Mucosa of rectum (tissue), 2 donors: ENCODE data around the gene ABI2.

Experiments
- H3K27ac ChIP-seq, 2 donors: one replicate each; pipeline ENCODE4 v1.7.0; 2013; ENCODE audit warnings: inconsistent platforms in 2 of 2, low read depth in 2 of 2, low read length in 2 of 2
- H3K27me3 ChIP-seq, 2 donors: one replicate each; pipeline ENCODE4 v1.7.0; 2013; ENCODE audit warnings: low read length in 2 of 2; ENCODE audit not compliant: control insufficient read depth in 2 of 2, insufficient read depth in 2 of 2
- H3K36me3 ChIP-seq, 2 donors: one replicate each; pipeline ENCODE4 v1.7.0; 2013; ENCODE audit warnings: low read length in 2 of 2; ENCODE audit not compliant: control insufficient read depth in 2 of 2, insufficient read depth in 2 of 2
- H3K4me1 ChIP-seq, 2 donors: one replicate each; pipeline ENCODE4 v1.7.0; 2013; ENCODE audit warnings: low read length in 2 of 2, mild to moderate bottlenecking in 1 of 2; ENCODE audit not compliant: control insufficient read depth in 2 of 2, insufficient read depth in 2 of 2
- H3K4me3 ChIP-seq, 2 donors: one replicate each; pipeline ENCODE4 v1.7.0; 2013; ENCODE audit warnings: low read length in 2 of 2
- H3K9ac ChIP-seq, 2 donors: one replicate each; pipeline ENCODE4 v1.7.0; 2013; ENCODE audit warnings: low read length in 2 of 2, low read depth in 1 of 2, mild to moderate bottlenecking in 1 of 2
- H3K9me3 ChIP-seq, 2 donors: one replicate each; pipeline ENCODE4 v1.7.0; 2013; ENCODE audit warnings: low read length in 2 of 2; ENCODE audit not compliant: control insufficient read depth in 2 of 2
- donor health status: healthy.
- donor health status: Normal muscosa, but diverticular disease.

ABI2 gene

GRCh38 chr2:203442463-203442862 is 114.3 kb downstream of the ABI2 start:
- H3K36me3 ChIP-seq = peaks cover 41 to 45% of the 10 kb centered on the region in 2 donors
- no peaks in the 10 kb centered on the region for H3K9me3 ChIP-seq
- no peaks in the 10 kb centered on the region for H3K4me1 ChIP-seq
- H3K9ac ChIP-seq = no peak overlapping the region
- no peak overlapping the region for H3K4me3 ChIP-seq
- no peak overlapping the region for H3K27ac ChIP-seq
- no peaks in the 10 kb centered on the region for H3K27me3 ChIP-seq

GRCh38 chr2:203444738-203445137 is 116.5 kb downstream of the ABI2 start:
- no peaks in the 10 kb centered on the region for H3K9me3 ChIP-seq
- H3K27ac ChIP-seq = no peak overlapping the region
- peaks cover 44 to 49% of the 10 kb centered on the region in 2 donors for H3K36me3 ChIP-seq
- no peaks in the 10 kb centered on the region for H3K4me1 ChIP-seq
- H3K4me3 ChIP-seq = no peak overlapping the region
- H3K9ac ChIP-seq = no peak overlapping the region
- H3K27me3 ChIP-seq = no peaks in the 10 kb centered on the region

GRCh38 chr2:203446071-203446481 is 117.9 kb downstream of the ABI2 start:
- H3K9ac ChIP-seq = no peak overlapping the region
- no peaks in the 10 kb centered on the region for H3K4me1 ChIP-seq
- H3K27me3 ChIP-seq = no peaks in the 10 kb centered on the region
- peaks cover 35 to 47% of the 10 kb centered on the region in 2 donors for H3K36me3 ChIP-seq
- H3K4me3 ChIP-seq = no peak overlapping the region
- H3K27ac ChIP-seq = no peak overlapping the region
- no peaks in the 10 kb centered on the region for H3K9me3 ChIP-seq

GRCh38 chr2:203446780-203447179 is 118.6 kb downstream of the ABI2 start:
- peaks cover 32 to 46% of the 10 kb centered on the region in 2 donors for H3K36me3 ChIP-seq
- H3K9ac ChIP-seq = no peak overlapping the region
- H3K27me3 ChIP-seq = no peaks in the 10 kb centered on the region
- H3K9me3 ChIP-seq = no peaks in the 10 kb centered on the region
- H3K27ac ChIP-seq = no peak overlapping the region
- no peaks in the 10 kb centered on the region for H3K4me1 ChIP-seq
- no peak overlapping the region for H3K4me3 ChIP-seq

- H3K9me3 ChIP-seq = no peaks in the 10 kb centered on the region
- no peak overlapping the region for H3K27ac ChIP-seq
- peaks cover 0 to 10% of the 10 kb centered on the region in 2 donors for H3K4me1 ChIP-seq
- no peak overlapping the region for H3K4me3 ChIP-seq
- no peak overlapping the region for H3K9ac ChIP-seq
- no peaks in the 10 kb centered on the region for H3K27me3 ChIP-seq
- peaks cover 23 to 34% of the 10 kb centered on the region in 2 donors for H3K36me3 ChIP-seq
Observed at GRCh38 chr2:203450561-203450960, 122.4 kb downstream of the ABI2 start.

GRCh38 chr2:203451011-203451410 is 122.8 kb downstream of the ABI2 start:
- Histone ChIP-seq H3K9ac (no peak overlapping the region), H3K27me3 (no peaks in the 10 kb centered on the region), H3K9me3 (no peaks in the 10 kb centered on the region), H3K4me3 (no peak overlapping the region), H3K27ac (no peak overlapping the region), H3K4me1 (peaks cover 0 to 12% of the 10 kb centered on the region in 2 donors), H3K36me3 (peaks cover 23 to 31% of the 10 kb centered on the region in 2 donors)

- Histone ChIP-seq H3K9ac (no peak overlapping the region), H3K4me3 (no peak overlapping the region), H3K27me3 (no peaks in the 10 kb centered on the region), H3K9me3 (no peaks in the 10 kb centered on the region), H3K27ac (no peak overlapping the region), H3K36me3 (peaks cover 22 to 24% of the 10 kb centered on the region in 2 donors), H3K4me1 (peaks cover 0 to 12% of the 10 kb centered on the region in 2 donors)
Observed at GRCh38 chr2:203451689-203452088, 123.5 kb downstream of the ABI2 start.

GRCh38 chr2:203453858-203454451 is 125.8 kb downstream of the ABI2 start:
- Histone ChIP-seq H3K27ac (no peak overlapping the region), H3K9ac (peak overlapping the region in 1 of 2 donors; percentile 33), H3K36me3 (peaks cover 20 to 21% of the 10 kb centered on the region in 2 donors), H3K27me3 (no peaks in the 10 kb centered on the region), H3K4me3 (no peak overlapping the region), H3K9me3 (no peaks in the 10 kb centered on the region), H3K4me1 (peaks cover 0 to 12% of the 10 kb centered on the region in 2 donors)

GRCh38 chr2:203455209-203455608 is 127.0 kb downstream of the ABI2 start:
- Histone ChIP-seq H3K4me3 (no peak overlapping the region), H3K9ac (no peak overlapping the region), H3K36me3 (peaks cover 22 to 26% of the 10 kb centered on the region in 2 donors)

GRCh38 chr2:203461746-203462145 is 133.6 kb downstream of the ABI2 start:
- Histone ChIP-seq H3K9me3 (no peaks in the 10 kb centered on the region), H3K27me3 (no peaks in the 10 kb centered on the region), H3K4me1 (no peaks in the 10 kb centered on the region), H3K4me3 (no peak overlapping the region), H3K9ac (no peak overlapping the region), H3K36me3 (peaks cover 11 to 16% of the 10 kb centered on the region in 2 donors), H3K27ac (no peak overlapping the region)

More at GRCh38 chr2:203455209-203455608, 127.0 kb downstream of the ABI2 start:
- no peaks in the 10 kb centered on the region for H3K9me3 ChIP-seq
- H3K27ac ChIP-seq = no peak overlapping the region
- H3K4me1 ChIP-seq = peaks cover 0 to 12% of the 10 kb centered on the region in 2 donors
- no peaks in the 10 kb centered on the region for H3K27me3 ChIP-seq
